Spleen (tissue), 7 donors: Measurements from ENCODE around the gene PLA2G4B.

Source experiments
- CTCF ChIP-seq, 11 experiments: fragments of 200-600 bp in 7 of 11; fragments of 450-650 bp in 4 of 11; sonication (generic) in 4 of 11; IDR thresholded peaks in 8 of 11; conservative IDR thresholded peaks in 3 of 11; 1 replicate in 7 of 11; 2 replicates in 4 of 11; pipeline versions ENCODE4 v1.4.0 to v1.8.0; 2016 to 2021; ENCODE audit warnings: antibody characterized with exemption in 11 of 11, inconsistent platforms in 4 of 11, mild to moderate bottlenecking in 1 of 11
- POLR2A ChIP-seq, 3 donors: fragments of 450-650 bp; IDR thresholded peaks; one replicate each; pipeline ENCODE4 v1.5.1; 2017; ENCODE audit warnings: antibody characterized with exemption in 3 of 3, mild to moderate bottlenecking in 1 of 3
- donor health status: DM: no; HTN: no; CAD: no; lungs with moderate emphysema.
- donor health status: DM: no; HTN: no; CAD: no.
- donor health status: DM: no; HTN: no; CAD: no.

- TF ChIP-seq CTCF (IDR thresholded peaks at IDR 0.05 in 8 of 11, conservative IDR thresholded peaks at IDR 0.05 in 3 of 11) (no peak), POLR2A (IDR thresholded peaks at IDR 0.05) (no peak)
Observed at GRCh38 chr15:41801185-41801584, 37.5 kb upstream of the PLA2G4B start.
